ENCODE results near the gene UGT1A5. TPM values are rescaled to one million over a fixed set of nuclear protein-coding genes. Genes with fewer than 3 reads are reported as not detected.

Gene UGT1A5
- total and polyA plus RNA-seq, 10 of the 15 experiments (the other 5 are each of a cell fraction or from before 2014, with no cell fraction given), result not detected

DNA sequence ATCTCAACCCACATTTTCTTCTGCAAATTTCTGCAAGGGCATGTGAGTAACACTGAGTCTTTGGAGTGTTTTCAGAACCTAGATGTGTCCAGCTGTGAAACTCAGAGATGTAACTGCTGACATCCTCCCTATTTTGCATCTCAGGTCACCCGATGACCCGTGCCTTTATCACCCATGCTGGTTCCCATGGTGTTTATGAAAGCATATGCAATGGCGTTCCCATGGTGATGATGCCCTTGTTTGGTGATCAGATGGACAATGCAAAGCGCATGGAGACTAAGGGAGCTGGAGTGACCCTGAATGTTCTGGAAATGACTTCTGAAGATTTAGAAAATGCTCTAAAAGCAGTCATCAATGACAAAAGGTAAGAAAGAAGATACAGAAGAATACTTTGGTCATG, 55.4 kb downstream of the UGT1A5 start (continued):
- TF ChIP-seq POU2F2 (IDR thresholded peaks at IDR 0.05; ENCODE audit: borderline replicate concordance, low read depth, low read length), result no peak
- no peak for TF ChIP-seq KAT2A (conservative IDR thresholded peaks at IDR 0.05; ENCODE audit: control insufficient read depth, low read depth, low read length)
- no peak for TF ChIP-seq LARP7 (IDR thresholded peaks at IDR 0.05)

DNA sequence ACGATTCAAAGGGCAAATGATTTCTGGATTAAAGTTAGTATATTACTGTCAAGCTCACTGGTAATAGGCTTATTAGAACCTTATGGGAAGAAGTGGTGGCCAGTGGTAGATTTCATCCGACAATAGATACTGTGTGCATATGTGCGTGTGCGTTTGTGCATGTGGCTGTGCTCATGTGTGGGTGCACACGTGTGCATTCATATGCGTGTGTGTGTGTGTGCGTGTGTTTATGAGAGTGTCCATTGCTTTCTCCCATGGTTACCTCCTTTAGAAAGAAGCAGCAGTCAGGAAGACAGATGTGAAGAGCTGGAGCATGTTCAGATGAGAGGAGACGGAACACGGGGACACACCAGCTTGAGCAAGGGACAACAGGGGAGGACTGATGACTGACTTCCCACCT, 56.6 kb downstream of the UGT1A5 start:
- H3K4me1 ChIP-seq (ENCODE audit: control insufficient read depth, insufficient read depth, low read length), result no peaks in the 10 kb centered on the region
- intact Hi-C loops (cut with micrococcal nuclease; ENCODE audit: unreplicated experiment), result no loop called here
- H3K79me2 ChIP-seq (ENCODE audit: control insufficient read depth, insufficient read depth, low read length), result no peaks in the 10 kb centered on the region
- SMC1A ChIA-PET (ENCODE audit: uncharacterized antibody, unreplicated experiment), result no interaction called here
- no TSS peak for BruUV-seq (replicated peaks)
- no peaks in the 10 kb centered on the region; a peak in 1 of 4 replicates for H3K27me3 ChIP-seq (replicated peaks in 1 of 2; ENCODE audit: control insufficient read depth in 2 of 2, insufficient read depth in 2 of 2, low read length in 1 of 2)
- no peak overlapping the region for H2AFZ ChIP-seq (ENCODE audit: control insufficient read depth, low read depth, low read length)
- in situ Hi-C loops (cut with MboI), result no loop called here
- H3K4me2 ChIP-seq (ENCODE audit: control insufficient read depth, insufficient read depth), result no peak overlapping the region
- H3K4me3 ChIP-seq, result no peak overlapping the region
- no peaks in the 10 kb centered on the region for H4K20me1 ChIP-seq (ENCODE audit: control insufficient read depth, insufficient read depth)
- RAD21 ChIA-PET (ENCODE audit: unreplicated experiment), result interaction anchor here (0.9 kb wide), 1 partner anchor 51 kb away, joined by 3 read pairs; no protein-coding TSS in a partner anchor
- POLR2A ChIA-PET, result no interaction called here
- H3K36me3 ChIP-seq (ENCODE audit: control insufficient read depth in 2 of 2, insufficient read depth in 2 of 2, low read length in 1 of 2), result no peaks in the 10 kb centered on the region
- DNase-seq (ENCODE audit: low read depth, low spot score) (no peak), ATAC-seq (no peak), FAIRE-seq (no peak)
- H3K9ac ChIP-seq (ENCODE audit: control insufficient read depth, insufficient read depth, low read length), result no peak overlapping the region
- H3K27ac ChIP-seq (ENCODE audit: control insufficient read depth, insufficient read depth), result no peak overlapping the region
- CTCF ChIA-PET, result interaction anchor here (0.6 kb wide), 1 partner anchor 609 kb away, joined by 4 read pairs; no protein-coding TSS in a partner anchor
- 72% methylated on average over 9 of the region's 9 CpGs for WGBS (ENCODE audit: insufficient coverage, insufficient replicate concordance, low lambda C conversion rate, missing lambda C conversion rate)
- no peaks in the 10 kb centered on the region for H3K9me3 ChIP-seq (replicated peaks; ENCODE audit: control insufficient read depth, insufficient read depth, low read length)
- TF ChIP-seq SMAD1 (IDR thresholded peaks at IDR 0.05; ENCODE audit: low read depth, partially characterized antibody) (no peak), RELB (IDR thresholded peaks at IDR 0.05; ENCODE audit: low read depth) (no peak), STAT3 (IDR thresholded peaks at IDR 0.05; ENCODE audit: low read depth, low read length) (no peak), YBX1 (IDR thresholded peaks at IDR 0.05) (no peak), USF2 (IDR thresholded peaks at IDR 0.05; ENCODE audit: borderline replicate concordance, low read depth, low read length) (no peak), ZBTB11 (CRISPR knock-in tag; IDR thresholded peaks at IDR 0.05) (no peak), TCF3 (IDR thresholded peaks at IDR 0.05; ENCODE audit: borderline replicate concordance, insufficient read depth, low read depth, low read length) (no peak), BCLAF1 (IDR thresholded peaks at IDR 0.05) (no peak)
- TF ChIP-seq, protein P1, sequence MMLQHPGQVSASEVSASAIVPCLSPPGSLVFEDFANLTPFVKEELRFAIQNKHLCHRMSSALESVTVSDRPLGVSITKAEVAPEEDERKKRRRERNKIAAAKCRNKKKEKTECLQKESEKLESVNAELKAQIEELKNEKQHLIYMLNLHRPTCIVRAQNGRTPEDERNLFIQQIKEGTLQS (IDR thresholded peaks at IDR 0.05; ENCODE audit: borderline replicate concordance, extremely low read depth, low read depth, low read length), result no peak

Measured in GM12878 (cell line).